HCT116 (cell line): ENCODE measurements around the gene DACT3.

Experiments
- CTCF ChIP-seq, 3 experiments: fragments of 200-600 bp in 1 of 3; sonication (generic) in 1 of 3; IDR thresholded peaks in 2 of 3; conservative IDR thresholded peaks in 1 of 3; 2 replicates each; pipeline ENCODE4 v1.5.1; 2012 to 2017; ENCODE audit warnings: low read depth in 2 of 3, low read length in 2 of 3, antibody characterized with exemption in 1 of 3, borderline replicate concordance in 1 of 3, control low read depth in 1 of 3, mild to moderate bottlenecking in 1 of 3, mixed read lengths in 1 of 3, mixed run types in 1 of 3, moderate library complexity in 1 of 3; ENCODE audit not compliant: insufficient read depth in 1 of 3
- POLR2A ChIP-seq: IDR thresholded peaks from 2 replicates; pipeline ENCODE4 v1.7.0; 2011; ENCODE audit warnings: borderline replicate concordance; ENCODE audit not compliant: insufficient read depth, insufficient read length; ENCODE audit errors: extremely low read depth
- POLR2AphosphoS5 ChIP-seq: IDR thresholded peaks from 2 replicates; pipeline ENCODE4 v1.6.1; 2011; ENCODE audit warnings: mild to moderate bottlenecking, low read depth, low read length, moderate library complexity
- ZNF274 ChIP-seq: fragments of 200-500 bp; sonication (Bioruptor generic); IDR thresholded peaks from 2 replicates; pipeline ENCODE4 v1.6.1; 2014; ENCODE audit warnings: mild to moderate bottlenecking, low read depth, low read length, inconsistent platforms
- TF ChIP-seq, protein P1 (sequence below): IDR thresholded peaks from 2 replicates; pipeline ENCODE4 v1.6.1; 2012; ENCODE audit warnings: low read depth

- TF ChIP-seq, protein P1, sequence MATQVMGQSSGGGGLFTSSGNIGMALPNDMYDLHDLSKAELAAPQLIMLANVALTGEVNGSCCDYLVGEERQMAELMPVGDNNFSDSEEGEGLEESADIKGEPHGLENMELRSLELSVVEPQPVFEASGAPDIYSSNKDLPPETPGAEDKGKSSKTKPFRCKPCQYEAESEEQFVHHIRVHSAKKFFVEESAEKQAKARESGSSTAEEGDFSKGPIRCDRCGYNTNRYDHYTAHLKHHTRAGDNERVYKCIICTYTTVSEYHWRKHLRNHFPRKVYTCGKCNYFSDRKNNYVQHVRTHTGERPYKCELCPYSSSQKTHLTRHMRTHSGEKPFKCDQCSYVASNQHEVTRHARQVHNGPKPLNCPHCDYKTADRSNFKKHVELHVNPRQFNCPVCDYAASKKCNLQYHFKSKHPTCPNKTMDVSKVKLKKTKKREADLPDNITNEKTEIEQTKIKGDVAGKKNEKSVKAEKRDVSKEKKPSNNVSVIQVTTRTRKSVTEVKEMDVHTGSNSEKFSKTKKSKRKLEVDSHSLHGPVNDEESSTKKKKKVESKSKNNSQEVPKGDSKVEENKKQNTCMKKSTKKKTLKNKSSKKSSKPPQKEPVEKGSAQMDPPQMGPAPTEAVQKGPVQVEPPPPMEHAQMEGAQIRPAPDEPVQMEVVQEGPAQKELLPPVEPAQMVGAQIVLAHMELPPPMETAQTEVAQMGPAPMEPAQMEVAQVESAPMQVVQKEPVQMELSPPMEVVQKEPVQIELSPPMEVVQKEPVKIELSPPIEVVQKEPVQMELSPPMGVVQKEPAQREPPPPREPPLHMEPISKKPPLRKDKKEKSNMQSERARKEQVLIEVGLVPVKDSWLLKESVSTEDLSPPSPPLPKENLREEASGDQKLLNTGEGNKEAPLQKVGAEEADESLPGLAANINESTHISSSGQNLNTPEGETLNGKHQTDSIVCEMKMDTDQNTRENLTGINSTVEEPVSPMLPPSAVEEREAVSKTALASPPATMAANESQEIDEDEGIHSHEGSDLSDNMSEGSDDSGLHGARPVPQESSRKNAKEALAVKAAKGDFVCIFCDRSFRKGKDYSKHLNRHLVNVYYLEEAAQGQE = no peak
- peak; percentile 68 to 86 (median 80) for TF ChIP-seq CTCF (IDR thresholded peaks at IDR 0.05 in 2 of 3, conservative IDR thresholded peaks at IDR 0.05 in 1 of 3; ENCODE audit: borderline replicate concordance in 1 of 3, insufficient read depth in 1 of 3, low read depth in 2 of 3, low read length in 2 of 3)
- TF ChIP-seq POLR2A = no peak
- TF ChIP-seq ZNF274 = no peak
- no peak for TF ChIP-seq POLR2AphosphoS5
Measured at GRCh38 chr19:46616631-46617322, 44.2 kb downstream of the DACT3 start.
